Liver (tissue), 3 donors: Measurements from ENCODE around the gene MRTFB.

Experiments
- CTCF ChIP-seq: fragments of 150-350 bp; IDR thresholded peaks from 2 replicates; pipeline ENCODE4 v1.5.1; 2017; ENCODE audit warnings: improper control_type of control experiment, low read depth, low read length; ENCODE audit not compliant: missing input control
- RAD21 ChIP-seq, 2 donors: IDR thresholded peaks; 2 replicates each; pipeline ENCODE4 v1.6.1; 2016; ENCODE audit warnings: antibody characterized with exemption in 2 of 2, mild to moderate bottlenecking in 2 of 2
- donor health status: healthy.
- donor health status: healthy.

GRCh38 chr16:14278749-14279148 lies 207.6 kb downstream of the MRTFB start:
- TF ChIP-seq CTCF (no peak), RAD21 (IDR thresholded peaks at IDR 0.05) (no peak)
